GM18868 (cell line): ENCODE data around the gene SMIM1.
A peak's percentile ranks its signal among the peaks of the same experiment; 100 is the strongest.
"Not testable (repeated sequence)": the region's sequence is repeated elsewhere in the genome, so short reads cannot be mapped to it uniquely, and the experiment has no call there.

Source experiments
- ATAC-seq: cut with Tn5 transposase; IDR thresholded peaks from one replicate; pipeline ENCODE4 v1.9.1; 2021; ENCODE audit warnings: mild to moderate bottlenecking, moderate library complexity; ENCODE audit not compliant: unreplicated experiment

SMIM1 gene

GRCh38 chr1:3789421-3790300 is 17.1 kb downstream of the SMIM1 start:
- ATAC-seq = no peak

- no peak for ATAC-seq
These were observed 18.0 kb downstream of the SMIM1 start for GRCh38 chr1:3790500-3790923.

- ATAC-seq = no peak
These were observed 18.4 kb downstream of the SMIM1 start for GRCh38 chr1:3790952-3791351.

GRCh38 chr1:3795453-3796214 is 23.1 kb downstream of the SMIM1 start:
- ATAC-seq = no peak

GRCh38 chr1:3796215-3797061 is 23.9 kb downstream of the SMIM1 start, which contains the start of gene LRRC47:
Gene LRRC47, minus strand, starts transcription at chr1:3796498. Its CDS starts 22 bp downstream, at chr1:3796476.
- ATAC-seq = peak; percentile 99

GRCh38 chr1:3799976-3800685 is 27.6 kb downstream of the SMIM1 start:
- no peak for ATAC-seq

GRCh38 chr1:3800795-3801194 is 28.2 kb downstream of the SMIM1 start:
- not testable (repeated sequence) for ATAC-seq

- ATAC-seq = no peak
These were observed 31.5 kb downstream of the SMIM1 start for GRCh38 chr1:3803905-3804626.

GRCh38 chr1:3804627-3804944 is 32.0 kb downstream of the SMIM1 start:
- ATAC-seq = not testable (repeated sequence)

- no peak for ATAC-seq
These were observed 32.5 kb downstream of the SMIM1 start for GRCh38 chr1:3805038-3805437.

- ATAC-seq = no peak
These were observed 35.2 kb downstream of the SMIM1 start for GRCh38 chr1:3807769-3808168.

- ATAC-seq = no peak
These were observed 37.1 kb downstream of the SMIM1 start for GRCh38 chr1:3809680-3810079.

GRCh38 chr1:3810149-3810761 is 37.7 kb downstream of the SMIM1 start:
- not testable (repeated sequence) for ATAC-seq

GRCh38 chr1:3811595-3811911 is 39.0 kb downstream of the SMIM1 start:
- ATAC-seq = no peak

GRCh38 chr1:3814065-3814464 is 41.5 kb downstream of the SMIM1 start:
- ATAC-seq = no peak

- ATAC-seq = no peak
These were observed 42.4 kb downstream of the SMIM1 start for GRCh38 chr1:3814771-3815561.

GRCh38 chr1:3816331-3817137 is 44.0 kb downstream of the SMIM1 start:
- ATAC-seq = no peak
